A673 (cell line): ENCODE data around the gene FAM228B.

ENCODE experiments used
- EZH2 ChIP-seq: fragments of 200-600 bp; sonication (generic); IDR thresholded peaks from 2 replicates; pipeline ENCODE4 v1.6.1; 2017; ENCODE audit warnings: borderline replicate concordance, low read depth, mild to moderate bottlenecking, mixed read lengths, antibody characterized with exemption, low read length; ENCODE audit not compliant: poor library complexity, severe bottlenecking
- TF ChIP-seq, protein P1 (sequence below): fragments of 300-800, 200-600 bp; sonication (generic); conservative IDR thresholded peaks from 2 replicates; pipeline ENCODE4 v1.5.1; 2017; ENCODE audit warnings: low read depth, mild to moderate bottlenecking, antibody characterized with exemption, low read length, moderate library complexity, mixed read lengths

GRCh38 chr2:24117902-24118301 lies 5.4 kb upstream of the FAM228B start:
- no peak for TF ChIP-seq EZH2
- TF ChIP-seq, protein P1, sequence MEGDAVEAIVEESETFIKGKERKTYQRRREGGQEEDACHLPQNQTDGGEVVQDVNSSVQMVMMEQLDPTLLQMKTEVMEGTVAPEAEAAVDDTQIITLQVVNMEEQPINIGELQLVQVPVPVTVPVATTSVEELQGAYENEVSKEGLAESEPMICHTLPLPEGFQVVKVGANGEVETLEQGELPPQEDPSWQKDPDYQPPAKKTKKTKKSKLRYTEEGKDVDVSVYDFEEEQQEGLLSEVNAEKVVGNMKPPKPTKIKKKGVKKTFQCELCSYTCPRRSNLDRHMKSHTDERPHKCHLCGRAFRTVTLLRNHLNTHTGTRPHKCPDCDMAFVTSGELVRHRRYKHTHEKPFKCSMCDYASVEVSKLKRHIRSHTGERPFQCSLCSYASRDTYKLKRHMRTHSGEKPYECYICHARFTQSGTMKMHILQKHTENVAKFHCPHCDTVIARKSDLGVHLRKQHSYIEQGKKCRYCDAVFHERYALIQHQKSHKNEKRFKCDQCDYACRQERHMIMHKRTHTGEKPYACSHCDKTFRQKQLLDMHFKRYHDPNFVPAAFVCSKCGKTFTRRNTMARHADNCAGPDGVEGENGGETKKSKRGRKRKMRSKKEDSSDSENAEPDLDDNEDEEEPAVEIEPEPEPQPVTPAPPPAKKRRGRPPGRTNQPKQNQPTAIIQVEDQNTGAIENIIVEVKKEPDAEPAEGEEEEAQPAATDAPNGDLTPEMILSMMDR, result no peak
